NCI-H2196 treated with DMSO at 0.1 percent for 48 hours (cell line): ENCODE measurements around the gene S1PR4.
"Not testable (repeated sequence)": the region's sequence is repeated elsewhere in the genome, so short reads cannot be mapped to it uniquely, and the experiment has no call there.

Experiments used
- DNase-seq: peaks from one replicate; lab custom pipeline; 2025; ENCODE audit not compliant: unreplicated experiment; lab: John Stamatoyannopoulos, UW

Gene S1PR4

DNA sequence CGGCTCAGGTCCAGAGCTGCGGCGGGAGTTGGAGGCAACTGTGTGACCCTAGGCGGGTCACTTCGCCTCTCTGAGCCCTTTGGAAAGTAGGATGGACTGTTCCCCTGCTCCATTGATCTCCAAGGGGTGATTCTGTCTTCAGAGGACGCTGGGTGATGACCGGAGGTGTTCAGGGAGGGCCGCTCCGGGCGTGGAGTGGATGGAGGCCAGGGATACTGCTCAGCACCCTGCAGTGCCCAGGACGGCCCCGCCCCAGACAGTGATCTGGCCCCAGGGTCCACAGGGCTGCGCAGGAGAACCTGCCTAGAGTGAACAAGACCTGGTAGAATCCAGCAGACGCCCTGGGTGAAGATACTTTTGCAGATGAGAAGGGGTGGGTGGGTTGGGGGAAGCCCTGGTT is 14.1 kb downstream of the S1PR4 start:
- no peak for DNase-seq

DNA sequence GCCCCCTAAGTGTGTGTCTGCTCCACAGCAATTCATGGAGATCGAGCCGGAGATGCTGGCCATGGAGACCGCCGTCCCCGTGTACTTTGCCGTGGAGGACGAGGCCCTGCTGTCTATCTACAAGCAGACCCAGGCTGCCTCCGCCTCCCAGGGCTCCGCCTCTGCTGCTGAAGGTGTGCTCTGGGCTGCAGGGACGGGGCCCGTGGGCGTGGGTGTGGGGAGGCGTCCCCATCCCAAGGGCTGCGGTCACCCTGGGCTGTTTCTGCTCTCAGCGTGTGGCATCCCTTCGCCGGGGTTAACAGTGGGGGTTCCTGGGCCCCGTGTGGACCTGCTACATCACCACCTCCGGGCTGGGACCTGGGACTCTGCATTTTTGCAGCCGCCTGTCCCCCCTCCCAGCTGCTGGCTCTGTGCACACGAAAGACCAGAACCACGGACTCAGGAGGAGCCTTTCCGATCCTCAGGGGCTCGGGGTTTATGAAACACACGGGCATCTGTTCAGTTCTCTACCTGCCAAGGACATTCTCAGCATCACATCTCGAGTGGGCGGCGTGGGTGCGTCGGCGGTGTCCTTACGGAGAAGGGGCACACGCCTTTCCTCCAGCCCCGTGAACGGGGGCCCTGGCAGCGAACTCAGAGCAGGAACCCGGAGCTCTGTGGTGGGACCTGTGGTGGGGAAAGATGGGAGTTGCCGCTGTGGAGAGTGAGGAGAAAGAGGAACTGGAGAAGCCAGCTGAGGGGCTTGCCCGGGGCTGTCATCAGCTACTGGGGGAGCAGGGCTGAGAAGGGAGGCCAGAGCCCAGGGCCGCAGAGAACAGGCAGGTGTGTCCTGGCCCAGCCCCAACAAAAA is 14.9 kb downstream of the S1PR4 start:
- no peak for DNase-seq

DNA sequence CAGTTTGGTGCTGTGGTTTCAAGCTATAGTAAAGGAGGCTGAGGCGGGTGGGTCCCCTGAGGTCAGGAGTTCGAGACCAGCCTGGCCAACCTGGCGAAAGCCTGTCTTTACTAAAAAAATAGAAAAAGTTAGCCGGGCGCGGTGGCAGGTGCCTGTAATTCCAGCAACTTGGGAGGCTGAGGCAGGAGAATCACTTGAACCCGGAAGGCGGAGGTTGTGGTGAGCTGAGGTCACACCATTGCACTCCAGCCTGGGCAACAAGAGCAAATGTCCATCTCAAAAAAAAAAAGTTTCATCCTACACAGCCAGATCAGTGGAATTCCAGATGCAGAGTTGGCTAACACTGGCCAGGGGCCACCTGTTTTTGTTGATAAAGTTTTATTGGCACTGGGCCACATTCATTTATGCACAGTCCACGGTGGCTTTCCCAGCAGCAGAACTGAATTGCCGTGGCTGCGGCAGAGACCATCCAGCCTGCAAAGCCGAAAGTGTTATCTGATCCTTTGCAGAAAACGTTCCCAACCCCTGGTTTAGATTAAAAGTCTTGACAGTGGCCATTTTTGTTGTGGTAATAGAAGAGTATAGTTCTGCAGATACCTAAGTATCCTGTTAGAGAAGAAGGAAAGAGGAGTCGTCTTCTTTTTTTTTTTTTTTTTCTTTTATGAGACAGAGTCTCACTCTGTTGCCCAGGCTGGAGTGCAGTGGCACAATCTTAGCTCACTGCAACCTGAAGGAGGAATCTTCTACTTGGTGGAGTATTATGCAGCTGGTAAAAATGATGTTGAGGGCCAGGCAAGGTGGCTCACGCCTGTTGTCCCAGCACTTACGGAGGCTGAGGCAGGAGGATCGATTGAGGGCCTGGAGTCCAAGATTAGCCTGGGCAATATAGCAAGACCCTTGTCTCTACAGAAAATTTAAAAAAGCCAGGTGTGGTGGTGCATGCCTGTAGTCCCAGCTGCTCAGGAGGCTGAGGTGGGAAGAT is 15.8 kb downstream of the S1PR4 start:
- DNase-seq, result no peak

DNA sequence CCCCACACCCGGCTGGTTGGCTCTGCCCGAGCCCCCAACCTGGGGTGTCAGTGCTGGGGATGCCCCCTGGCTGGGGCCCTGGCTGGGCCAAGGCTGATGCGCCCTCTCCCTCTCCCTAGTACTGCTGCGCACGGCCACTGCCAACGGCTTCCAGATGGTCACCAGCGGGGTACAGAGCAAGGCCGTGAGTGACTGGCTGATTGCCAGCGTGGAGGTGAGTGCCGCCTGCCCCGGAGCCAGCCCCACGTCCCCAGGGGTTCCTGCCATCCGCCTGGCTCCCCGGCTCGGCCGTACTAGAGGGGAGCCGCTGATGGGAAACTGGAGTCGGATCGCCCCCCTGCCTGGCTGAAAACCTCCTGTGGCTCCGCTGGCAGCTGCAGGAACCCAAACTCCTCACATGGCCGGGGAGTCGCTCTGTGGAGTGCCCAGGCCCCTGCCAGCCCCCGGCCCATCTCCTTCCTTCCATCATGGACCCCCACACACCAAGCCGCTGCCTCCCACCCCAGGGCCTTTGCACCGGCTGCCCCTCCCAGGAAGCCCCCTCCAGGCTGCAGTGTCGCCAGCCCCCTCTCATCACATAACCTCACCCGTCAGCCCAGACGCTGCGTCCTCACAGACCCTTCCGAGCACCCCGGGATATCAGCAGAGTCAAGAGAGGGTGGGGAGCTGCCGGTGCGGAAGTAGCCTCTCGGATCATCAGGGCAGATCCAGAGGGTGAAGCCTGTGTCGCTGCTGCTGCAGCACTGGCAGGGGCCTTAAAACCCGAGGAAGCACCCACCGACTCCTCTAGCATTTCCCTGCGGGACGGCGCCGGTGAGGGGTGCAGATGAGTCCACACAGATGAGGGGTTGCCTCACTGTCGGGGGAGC is 17.7 kb downstream of the S1PR4 start:
- no peak for DNase-seq

DNA sequence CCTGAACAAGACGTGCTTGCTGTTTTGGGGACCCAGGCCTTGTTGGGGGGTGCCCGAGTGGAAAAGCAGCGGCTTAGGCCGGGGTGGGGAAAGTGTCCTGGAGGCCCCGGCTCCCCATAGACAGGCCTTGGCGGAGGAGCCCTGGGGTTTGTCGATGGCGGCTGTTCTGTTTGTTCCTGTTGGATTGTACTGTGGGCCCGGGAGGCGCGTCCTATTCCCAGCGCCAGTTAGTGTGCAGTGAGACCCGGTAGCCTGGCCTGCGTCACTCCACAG is 18.3 kb downstream of the S1PR4 start:
- DNase-seq, result no peak

DNA sequence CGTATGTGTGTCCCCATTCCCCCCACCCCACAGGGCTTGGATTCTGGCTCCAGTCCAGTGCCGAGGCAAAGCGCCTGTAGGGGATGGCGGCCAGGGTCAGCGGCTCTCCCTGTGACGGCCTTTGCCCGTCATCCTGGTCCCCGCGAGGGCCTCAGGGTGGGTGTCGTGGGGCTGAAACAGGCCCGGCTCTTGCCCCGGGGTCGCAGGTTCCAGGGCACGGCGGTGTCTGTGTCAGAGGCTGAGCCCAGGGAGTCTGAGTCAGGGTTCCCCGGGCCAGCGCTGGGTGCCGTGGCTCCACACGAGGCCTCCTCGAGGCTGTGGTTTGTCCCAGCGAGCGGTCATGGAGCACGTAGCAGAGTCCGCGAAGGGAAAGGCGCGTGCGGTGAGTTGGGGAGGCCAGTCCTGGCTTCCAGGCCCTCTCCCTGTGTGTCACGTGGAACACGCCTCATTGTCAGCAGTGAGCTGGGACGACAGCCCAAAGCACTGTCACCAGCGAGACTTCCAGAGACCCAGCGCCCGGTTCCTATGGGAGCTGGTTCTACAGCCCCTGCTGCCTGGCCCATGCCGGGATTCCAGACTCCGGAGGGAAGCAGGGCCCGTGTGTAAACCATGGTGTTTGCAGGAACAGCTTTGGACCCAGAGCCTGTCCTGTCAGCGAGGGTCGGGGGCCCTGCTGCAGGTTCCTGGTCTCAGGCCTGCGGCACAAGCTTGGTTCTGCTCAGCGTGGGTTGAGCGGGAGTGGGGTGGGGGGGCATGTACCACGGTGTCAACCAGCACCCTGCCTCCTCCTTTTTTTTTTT is 20.5 kb downstream of the S1PR4 start:
- no peak for DNase-seq

DNA sequence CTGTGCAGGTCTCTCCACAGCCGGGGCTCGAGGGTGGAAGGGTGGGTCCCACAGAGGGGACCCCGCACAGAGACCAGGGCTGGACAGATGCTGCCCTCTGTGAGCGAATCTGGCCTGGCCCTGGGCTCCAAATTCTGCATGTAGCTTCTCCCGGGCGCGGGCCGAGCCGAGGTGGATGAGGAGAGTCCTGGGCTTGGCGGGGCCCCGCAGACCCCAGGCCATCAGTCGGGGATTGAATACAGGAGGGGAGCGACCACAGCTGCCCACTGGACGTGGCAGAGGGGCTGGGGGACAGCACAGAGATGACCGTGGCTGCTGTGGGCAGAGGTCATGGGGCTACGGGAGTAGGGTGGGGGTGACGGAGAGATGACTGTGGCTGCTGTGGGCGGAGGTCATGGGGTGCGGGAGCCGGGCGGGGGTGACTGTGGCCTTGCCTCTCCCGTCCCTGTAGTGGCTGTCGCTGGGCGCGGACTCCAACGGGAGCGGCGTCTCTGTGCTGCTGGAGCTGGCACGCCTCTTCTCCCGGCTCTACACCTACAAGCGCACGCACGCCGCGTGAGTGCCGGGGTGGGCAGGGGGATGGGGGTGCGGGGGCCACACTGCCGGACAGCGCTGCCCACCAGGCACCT is 22.6 kb downstream of the S1PR4 start:
- no peak for DNase-seq

DNA sequence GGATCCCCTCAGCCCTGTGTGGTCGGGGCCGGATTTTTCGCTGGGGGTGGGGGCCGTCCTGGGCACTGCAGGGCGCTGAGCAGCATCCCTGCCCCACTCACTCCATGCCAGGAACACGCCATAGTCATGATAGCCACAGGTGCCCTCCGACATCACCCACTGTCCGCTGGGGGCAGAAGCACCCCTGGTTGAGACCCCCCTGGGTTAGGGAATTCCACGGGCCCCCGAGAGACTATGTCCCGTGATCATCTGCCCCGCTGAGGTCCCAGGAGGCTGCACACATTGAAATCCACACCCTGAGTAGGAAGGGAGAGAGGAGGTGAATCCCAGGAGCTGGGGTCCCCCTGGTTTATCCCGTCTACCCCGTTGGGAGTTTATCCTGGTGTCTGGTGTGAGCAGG is 23.3 kb downstream of the S1PR4 start:
- DNase-seq, result no peak

DNA sequence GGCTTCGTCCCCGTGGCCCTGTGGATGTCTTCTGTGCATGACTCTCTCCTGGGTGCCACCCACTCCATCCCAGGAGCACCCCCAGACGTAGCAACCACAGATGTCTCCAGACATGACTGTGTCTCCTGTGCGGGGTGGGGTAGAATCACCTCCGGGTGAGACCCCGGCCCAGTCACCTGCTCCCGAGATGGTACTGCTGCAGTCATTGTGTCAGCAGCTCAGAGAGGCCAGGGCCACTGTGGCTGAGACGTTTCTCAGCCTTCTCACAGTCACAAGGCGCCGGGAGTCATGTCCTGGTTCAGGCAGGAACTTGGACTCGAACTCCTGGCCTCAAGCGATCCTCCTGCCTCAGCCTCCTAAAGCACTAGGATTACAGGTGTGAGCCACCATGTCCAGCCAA is 23.8 kb downstream of the S1PR4 start:
- DNase-seq, result no peak

DNA sequence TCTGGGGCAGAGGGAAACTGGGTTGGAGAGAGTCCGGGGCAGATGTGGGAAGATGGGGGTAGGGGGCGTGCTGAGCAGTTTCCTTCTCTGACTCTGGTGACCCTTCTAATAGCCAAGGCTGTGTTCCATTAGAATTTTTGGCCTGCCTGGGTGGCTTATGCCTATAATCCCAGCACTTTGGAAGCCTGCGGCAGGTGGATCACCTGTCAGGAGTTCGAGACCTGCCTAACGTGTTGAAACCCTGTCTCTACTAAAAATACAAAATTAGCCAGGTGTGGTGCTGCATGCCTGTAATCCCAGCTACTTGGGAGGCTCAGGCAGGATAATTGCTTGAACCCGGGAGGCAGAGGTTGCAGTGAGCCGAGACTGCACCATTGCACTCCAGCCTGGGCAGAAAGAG is 24.3 kb downstream of the S1PR4 start:
- not testable (repeated sequence) for DNase-seq

DNA sequence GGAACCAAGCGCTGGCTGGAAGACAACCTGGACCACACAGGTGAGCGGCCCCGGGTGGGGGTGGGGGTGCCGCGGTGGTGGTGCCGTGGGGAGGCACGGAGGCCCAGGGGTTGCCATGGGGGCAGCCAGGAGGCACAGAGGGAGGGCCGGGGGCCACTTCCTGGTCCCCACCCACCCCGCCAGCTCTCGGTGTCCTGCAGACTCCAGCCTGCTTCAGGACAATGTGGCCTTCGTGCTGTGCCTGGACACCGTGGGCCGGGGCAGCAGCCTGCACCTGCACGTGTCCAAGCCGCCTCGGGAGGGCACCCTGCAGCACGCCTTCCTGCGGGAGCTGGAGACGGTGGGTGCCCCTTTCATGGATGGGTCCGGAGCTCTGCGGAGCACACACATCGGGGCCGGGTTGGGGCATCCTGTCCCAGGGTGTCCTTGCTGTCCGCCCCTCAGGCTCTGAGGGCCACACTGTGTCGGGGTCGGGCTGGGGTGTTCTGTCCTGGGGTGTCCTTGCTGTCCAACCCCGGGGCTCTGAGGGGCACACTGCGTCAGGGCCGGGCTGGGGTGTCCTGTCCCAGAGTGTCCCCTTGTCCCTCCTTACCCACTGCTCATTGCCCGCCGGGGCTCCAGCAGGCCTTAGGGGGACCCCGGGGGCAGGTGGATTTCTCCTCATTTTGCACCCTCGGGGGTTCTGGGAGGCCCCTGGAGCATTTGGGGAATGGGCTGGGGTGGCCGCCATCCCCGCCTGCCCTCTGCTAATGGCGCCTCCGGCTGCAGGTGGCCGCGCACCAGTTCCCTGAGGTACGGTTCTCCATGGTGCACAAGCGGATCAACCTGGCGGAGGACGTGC is 25.5 kb downstream of the S1PR4 start:
- DNase-seq, result no peak

DNA sequence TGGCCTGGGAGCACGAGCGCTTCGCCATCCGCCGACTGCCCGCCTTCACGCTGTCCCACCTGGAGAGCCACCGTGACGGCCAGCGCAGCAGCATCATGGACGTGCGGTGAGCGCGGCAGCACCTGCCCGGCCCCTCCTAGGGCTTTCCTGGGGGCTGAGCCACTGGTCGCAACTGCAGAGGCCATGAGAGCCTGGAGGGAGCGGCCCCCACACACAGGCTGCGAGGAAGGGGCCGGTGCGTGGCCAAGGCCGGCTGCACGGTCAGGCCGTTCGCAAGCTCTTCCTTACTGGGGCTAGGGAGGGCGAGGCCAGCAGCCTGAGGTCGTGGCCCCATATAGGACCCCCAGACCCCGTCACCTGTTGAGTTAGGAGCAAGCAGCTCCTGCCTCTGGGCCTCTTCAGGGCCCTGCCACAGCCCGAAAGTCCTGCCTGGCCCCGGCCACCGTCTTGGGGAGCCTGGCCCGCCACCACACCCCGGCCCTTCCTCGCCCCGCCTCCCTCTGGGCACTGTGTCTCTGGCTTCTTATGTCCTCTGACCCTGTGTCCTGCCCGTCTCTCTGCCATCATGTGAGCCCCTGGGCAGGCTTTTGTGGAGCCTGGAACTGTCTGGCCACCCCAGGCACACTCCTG is 26.2 kb downstream of the S1PR4 start:
- no peak for DNase-seq

DNA sequence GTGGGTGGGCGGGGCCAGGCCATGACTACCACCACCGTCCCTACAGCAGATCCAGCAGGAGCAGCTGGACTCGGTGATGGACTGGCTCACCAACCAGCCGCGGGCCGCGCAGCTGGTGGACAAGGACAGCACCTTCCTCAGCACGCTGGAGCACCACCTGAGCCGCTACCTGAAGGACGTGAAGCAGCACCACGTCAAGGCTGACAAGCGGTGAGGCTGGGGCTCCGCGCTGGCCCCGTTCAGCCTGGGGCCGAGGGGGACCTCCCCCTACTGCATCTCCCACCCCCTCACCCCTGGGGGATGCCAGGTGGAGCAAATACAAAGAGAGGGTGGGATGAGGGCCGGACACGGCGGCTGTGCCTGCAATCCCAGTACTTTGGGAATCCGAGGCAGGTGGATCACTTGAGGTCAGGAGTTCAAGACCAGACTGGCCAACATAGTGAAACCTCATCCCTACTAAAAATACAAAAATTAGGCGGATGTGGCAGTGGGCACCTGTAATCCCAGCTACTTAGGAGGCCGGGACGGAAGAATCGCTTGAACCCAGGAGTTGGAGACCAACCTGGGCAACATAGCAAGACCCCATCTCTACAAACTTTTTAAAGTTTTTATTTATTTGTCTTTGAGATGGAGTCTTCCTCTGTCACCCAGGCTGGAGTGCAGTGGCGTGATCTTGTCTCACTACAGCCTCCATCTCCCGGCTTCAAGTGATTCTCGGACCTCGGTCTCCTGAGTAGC is 27.8 kb downstream of the S1PR4 start:
- DNase-seq, result no peak

DNA sequence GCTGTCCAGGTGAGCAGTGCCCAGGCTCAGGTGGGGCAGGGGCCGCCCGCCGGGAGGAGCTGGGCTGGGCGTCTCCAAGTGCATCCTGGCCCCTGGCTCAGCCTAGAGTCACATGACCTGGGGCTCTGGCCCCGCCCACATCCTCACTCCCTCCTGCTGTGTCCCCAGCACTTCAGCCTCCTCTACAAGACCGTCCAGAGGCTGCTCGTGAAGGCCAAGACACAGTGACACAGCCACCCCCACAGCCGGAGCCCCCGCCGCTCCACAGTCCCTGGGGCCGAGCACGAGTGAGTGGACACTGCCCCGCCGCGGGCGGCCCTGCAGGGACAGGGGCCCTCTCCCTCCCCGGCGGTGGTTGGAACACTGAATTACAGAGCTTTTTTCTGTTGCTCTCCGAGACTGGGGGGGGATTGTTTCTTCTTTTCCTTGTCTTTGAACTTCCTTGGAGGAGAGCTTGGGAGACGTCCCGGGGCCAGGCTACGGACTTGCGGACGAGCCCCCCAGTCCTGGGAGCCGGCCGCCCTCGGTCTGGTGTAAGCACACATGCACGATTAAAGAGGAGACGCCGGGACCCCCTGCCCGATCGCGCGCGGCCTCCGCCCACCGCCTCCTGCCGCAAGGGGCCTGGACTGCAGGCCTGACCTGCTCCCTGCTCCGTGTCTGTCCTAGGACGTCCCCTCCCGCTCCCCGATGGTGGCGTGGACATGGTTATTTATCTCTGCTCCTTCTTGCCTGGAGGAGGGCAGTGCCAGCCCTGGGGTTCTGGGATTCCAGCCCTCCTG is 29.1 kb downstream of the S1PR4 start:
- no peak for DNase-seq

DNA sequence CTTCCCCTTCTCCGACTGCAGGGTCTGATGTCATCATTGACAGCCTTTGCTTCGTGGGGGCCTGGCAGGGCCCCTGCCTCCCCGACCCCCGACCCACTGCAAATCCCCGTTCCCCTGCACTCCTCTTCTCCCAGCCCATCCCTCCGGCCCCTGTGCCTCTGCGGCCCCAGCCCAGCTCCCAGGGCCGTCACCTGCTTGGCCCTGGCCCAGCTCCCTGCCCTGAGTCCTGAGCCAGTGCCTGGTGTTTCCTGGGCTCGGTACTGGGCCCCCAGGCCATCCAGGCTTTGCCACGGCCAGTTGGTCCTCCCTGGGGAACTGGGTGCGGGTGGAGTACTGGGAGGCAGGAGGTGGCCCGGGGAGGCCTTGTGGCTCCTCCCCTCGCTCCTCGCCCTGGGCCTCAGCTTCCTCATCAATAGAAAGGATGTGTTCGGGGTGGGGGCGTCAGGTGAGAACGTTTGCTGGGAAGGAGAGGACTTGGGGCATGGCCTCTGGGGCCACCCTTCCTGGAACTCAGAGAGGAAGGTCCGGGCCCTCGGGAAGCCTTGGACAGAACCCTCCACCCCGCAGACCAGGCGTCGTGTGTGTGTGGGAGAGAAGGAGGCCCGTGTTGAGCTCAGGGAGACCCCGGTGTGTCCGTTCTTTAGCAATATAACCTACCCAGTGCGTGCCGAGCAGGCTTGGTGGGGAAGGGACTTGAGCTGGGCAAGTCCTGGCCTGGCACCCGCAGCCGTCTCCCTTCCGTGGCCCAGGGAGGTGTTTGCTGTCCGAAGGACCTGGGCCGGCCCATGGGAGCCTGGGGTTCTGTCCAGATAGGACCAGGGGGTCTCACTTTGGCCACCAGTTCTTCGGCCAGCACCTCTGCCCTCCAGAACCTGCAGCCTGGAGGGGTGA is 30.0 kb downstream of the S1PR4 start:
- no peak for DNase-seq

DNA sequence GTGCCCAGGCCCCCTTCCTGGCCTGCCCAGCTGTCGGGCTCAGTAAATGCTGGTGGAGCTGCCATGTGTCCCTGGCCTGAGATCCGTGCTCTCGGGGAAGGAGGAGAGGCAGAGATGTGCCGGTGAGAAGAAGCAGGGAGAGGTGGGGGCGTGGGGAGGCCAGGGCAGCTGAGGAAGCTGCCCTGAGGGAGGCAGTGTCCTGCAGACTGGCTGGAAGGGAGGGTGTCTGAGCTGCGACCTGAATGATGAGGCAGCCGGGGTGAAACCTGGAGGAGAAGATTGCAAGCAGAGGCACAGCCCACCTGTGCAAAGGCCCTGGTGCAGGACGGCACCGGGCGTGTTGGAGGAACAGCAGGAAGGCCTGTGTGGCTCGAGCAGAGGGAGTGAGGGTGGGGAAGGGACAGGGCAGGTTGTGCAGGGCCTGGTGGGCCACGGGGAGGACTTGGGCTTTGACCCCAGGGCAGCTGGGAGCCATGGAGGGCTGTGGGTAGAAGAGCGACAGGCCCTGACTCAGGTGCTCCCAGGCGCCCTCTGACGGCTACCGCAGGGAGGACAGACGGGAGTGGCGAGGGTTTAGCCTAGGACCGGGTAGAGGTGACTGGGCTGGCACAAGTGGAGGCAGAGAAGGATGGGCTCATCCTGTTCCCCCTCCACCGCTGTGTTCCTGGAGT is 31.9 kb downstream of the S1PR4 start:
- no peak for DNase-seq
